Pulmonary artery endothelial cell (primary cell): ENCODE measurements around the gene RHBDL1. TPM values are rescaled to one million over a fixed set of nuclear protein-coding genes. Genes with fewer than 3 reads are reported as not detected.

Experiments used
- DNase-seq: peaks from one replicate; pipeline ENCODE4 v3.0.0-alpha.2; 2011; ENCODE audit warnings: low read depth, low spot score
- total RNA-seq: library from RNA; depleted of rRNA; stranded (reverse); fragments of >200 nt; gene quantifications from 2 replicates; pipeline ENCODE4 v1.2.3, GENCODE V29; 2014

RHBDL1 gene
- total RNA-seq, 1 donor from 2014 or later = 0.73 TPM

DNA sequence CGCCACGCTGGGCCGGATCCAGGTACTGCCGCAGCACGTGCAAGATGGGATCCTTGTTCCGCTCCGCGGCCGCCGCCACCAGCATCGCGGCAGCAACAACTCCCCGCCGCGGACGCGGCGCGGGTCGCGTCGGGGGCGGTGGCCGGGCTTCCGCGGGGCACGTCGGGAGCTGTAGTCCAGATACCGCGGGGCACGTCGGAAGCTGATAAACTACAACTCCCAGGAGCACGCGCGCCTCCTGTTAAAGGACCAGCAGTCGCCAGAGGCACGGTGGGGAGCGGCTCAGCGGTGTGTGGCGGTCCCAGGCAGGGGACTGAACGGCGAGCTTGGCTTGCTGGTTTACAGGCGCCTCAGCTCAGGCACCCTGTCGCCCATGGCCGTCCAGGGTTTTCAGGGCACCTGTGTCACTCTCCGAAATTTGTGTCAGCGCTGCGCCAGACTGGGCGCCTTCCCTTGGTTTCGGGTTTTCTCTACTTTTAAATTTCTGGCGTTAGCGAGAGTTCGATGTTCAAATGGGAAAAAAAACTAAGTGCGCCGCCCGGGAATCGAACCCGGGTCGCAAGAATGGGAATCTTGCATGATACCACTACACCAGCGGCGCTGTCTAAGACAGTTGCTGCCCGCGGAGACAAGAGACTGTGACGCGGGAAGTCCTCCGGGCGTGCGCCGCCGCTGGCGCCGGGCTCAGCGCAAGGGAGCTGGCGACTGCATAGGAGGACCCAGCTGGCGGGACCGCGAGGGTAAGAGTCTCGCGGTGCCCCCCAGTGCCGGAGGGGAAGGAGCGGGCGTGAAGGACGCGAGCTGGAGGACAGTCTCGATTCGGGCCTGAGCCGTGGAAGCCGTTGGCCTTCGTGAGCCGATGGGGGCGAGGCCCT lies 39.0 kb upstream of the RHBDL1 start, which contains the start of gene METTL26:
Gene METTL26, minus strand, starts transcription at position 100 of the 875 bp plus-strand sequence. Its CDS starts 15 bp downstream, at position 85.
- DNase-seq = peak; percentile 88

DNA sequence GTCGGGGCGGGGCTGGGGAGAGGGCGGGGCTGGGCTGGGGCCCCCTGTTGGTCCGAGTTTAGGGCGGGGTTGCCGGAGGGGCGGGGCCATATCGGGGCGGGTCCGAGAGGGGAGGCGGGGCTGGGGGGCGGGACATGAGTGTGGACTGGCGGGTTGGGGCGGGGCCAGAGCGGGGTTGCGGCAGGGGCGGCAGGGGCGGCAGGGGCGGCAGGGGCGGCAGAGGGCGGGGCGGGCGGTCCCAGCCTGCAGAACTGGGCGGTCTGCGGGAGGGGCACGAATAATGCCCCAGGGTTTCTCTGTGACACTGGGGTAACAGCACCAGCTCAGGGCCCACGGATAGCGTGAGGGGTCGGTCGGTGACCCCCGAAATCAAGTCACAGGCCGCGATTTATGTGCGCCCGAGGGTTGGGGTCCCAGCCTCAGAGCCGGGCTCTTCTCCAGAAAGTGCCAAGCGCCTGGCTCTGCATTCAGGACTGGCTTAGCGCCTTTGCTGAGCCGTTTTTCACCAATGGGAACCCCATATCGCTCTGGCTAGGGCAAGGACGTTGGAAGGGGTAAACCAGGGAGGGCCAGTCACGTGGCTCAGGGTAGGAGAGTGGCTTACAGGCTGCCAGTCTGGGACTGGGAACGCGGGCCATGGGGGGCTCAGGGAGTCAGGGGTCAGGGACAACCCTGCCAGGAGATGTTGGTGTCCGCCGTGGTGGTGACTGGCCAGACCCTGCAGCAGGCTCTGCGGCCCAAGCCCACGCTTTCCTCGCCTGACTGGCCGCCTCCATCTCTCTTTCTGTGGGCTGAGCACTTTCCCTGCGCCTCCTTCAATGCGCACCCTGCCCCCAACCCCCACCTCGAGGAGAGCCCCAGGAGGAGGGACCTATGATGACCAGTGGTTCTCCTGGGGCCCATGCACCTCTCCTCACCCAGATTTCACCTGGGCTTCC lies 38.1 kb upstream of the RHBDL1 start:
- peak; percentile 59 for DNase-seq

DNA sequence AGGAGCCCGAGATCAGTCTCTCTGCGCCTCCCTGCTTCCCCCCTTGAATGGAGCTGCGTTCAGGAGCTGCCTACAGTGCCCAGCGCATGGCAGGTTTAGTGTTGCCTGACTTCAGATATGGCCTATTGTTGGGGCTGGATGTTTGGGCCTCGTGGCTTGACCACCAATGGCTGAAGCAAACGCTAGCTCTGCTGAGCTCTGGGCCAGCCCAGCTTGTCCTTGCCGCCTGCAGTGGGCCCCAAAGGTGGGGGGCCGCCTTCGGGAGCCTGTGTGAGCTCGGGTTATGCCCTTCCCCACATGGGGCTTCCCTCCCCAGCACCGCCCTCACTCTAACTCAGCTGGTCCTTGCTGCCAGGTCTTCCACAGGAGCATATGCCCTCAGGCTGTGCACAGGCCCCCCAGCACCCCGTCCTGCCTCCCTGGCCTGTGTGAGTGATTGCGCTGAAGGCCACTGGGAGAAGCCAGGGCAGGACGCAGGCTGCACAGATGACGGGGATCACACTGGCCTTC lies 37.4 kb upstream of the RHBDL1 start:
- DNase-seq = no peak

DNA sequence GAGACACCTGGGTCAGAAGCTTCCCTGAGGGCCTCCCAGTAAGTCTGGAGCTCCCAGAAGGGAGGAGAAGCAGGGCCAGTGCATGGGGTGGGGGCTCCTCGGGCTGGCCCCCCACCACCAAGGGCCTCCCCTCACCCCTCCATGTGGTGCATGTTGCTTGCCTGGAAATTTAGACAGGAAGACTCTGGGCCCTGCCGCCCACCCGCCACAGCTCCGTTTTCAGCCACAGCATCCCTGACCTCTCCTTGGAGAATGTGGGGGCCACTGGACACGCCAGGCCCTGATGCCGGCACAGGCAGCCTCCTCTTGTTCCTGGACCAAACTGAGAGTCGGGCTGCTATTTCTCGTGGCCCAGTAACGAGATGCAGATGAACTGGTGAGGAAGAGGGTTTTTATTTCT lies 36.6 kb upstream of the RHBDL1 start:
- no peak for DNase-seq

DNA sequence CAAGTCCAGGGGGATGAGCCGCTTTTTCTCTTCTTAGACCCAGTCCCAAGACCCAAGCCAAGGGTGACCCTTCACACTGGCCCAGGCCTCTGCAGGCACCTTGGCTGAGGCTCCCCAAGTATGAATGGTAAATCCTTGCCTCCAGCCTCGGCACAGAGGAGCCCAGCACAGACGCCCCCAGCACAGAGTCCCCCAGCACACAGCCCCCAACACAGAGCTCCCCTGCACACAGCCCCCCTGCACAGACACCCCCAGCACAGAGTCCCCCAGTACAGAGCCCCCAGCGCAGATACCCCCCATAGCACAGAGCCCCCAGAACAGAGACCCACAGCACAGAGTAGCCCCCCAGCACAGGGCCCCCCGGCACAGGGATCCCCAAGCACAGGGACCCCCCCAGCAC lies 34.9 kb upstream of the RHBDL1 start:
- DNase-seq = no peak

DNA sequence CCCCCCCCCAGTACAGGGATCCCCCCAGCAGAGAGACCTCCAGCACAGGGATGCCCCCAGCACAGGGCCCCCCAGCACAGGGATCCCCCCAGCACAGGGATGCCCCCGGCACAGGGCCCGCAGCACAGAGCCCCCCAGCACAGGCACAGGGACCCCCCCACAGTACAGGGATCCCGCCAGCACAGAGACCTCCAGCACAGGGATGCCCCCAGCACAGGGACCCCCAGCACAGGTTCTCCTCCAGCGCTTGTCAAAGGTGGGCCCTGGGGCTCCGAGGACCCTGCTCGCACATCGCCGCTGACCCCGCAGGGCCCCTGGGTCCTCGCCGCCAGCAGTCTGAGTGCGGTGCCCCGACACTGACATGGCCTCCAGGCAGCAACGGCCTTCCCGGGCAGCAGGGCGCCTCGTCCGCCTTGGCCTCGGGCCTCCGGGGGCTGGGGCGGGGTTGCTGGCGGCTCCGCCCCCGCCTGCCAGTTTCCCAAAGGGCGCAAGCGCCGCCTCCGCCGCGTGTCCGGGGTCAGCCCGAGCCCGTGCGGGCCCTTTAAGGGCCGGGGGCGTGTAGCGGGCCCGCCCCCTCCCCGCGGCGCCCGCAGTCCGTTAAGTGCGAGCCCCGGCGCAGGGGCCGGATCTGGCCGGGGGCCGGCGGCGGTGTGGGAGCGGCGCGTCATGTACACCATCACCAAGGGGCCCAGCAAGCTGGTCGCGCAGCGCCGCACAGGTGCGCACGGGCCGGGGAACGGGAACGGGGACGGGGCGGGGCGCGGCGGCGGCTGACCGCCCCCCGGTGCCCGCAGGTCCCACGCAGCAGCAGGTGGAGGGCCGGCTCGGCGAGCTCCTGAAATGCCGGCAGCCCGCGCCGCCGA lies 33.9 kb upstream of the RHBDL1 start, which contains the start of gene MCRIP2:
Gene MCRIP2, plus strand, starts transcription at position 503 of the 863 bp plus-strand sequence. Its CDS starts 164 bp downstream, at position 667.
- no peak for DNase-seq

DNA sequence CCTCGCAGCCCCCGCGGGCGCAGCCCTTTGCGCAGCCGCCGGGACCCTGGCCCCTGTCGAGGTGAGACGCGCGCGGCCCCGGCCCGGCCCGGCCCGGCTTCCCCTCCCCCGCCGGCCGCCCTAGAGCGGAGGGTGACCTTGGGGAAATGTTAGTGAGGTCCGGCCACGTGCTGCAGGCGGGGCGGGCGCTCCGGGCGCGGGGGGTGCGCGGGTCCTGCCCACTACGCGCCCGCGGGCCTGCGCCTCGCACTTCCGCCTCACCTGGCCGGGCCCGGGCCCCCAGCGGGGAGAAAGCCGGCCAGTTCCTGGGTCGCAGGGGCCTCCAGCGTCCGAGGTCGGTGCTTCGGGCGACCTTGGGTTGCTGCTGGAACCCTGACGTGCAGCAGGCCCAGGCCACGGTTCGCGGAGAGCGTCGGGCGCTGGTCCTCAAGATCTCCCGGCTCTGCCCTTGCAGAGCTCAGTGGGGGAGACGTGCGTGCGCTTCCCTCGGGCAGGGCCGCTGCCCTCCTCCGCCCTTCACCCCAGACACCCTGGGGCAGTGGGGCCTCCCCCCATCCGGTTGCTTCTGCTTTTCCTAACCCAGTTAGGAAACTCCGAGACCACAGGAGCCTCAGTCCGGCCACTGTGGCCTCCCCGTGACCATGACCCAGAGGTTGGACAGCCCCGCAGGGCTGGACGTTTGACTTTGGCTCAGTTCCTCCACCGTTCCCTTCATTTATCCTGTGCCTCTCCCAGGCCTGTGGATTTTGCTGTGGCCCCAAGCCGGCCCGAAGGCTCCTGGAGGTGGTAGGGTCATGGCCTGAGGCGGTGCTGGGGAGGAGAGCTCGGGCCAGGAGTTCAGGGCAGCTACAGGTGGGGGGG lies 33.1 kb upstream of the RHBDL1 start:
- DNase-seq = no peak

DNA sequence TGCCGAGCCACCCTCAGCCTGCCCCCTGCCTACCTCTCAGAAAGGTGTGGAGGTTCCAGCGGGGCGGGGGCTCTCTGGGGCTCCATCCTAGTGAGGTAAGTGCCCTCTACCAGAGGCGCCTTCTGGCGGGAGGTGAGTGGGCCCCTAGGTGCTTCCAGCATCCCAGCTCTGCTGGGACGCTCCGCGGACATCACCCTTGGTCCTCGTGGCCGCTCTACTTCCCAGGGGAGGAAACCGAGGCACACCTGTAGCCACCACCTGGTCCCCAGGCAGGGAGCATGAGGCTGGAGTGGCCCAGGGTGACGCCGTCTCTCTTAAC lies 32.5 kb upstream of the RHBDL1 start:
- DNase-seq = no peak

DNA sequence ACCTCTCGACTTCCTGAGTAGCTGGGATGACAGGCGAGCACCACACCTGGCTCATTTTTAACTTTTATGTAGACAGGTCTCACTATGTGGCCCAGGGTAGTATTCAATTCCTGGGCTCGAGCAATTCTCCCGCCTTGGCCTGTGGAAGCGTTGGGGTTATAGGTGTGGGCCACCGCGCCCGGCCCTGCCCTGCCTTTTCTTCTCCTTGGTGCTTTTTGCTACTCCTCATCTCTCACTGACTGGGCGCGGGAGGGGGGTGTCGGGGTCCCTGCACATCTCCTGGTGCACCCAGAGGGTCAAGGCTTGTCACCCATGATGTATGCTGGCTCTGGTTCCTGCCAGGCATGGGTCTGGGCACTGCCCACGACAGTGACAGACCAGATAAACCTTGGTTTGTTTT lies 30.9 kb upstream of the RHBDL1 start:
- no peak for DNase-seq

DNA sequence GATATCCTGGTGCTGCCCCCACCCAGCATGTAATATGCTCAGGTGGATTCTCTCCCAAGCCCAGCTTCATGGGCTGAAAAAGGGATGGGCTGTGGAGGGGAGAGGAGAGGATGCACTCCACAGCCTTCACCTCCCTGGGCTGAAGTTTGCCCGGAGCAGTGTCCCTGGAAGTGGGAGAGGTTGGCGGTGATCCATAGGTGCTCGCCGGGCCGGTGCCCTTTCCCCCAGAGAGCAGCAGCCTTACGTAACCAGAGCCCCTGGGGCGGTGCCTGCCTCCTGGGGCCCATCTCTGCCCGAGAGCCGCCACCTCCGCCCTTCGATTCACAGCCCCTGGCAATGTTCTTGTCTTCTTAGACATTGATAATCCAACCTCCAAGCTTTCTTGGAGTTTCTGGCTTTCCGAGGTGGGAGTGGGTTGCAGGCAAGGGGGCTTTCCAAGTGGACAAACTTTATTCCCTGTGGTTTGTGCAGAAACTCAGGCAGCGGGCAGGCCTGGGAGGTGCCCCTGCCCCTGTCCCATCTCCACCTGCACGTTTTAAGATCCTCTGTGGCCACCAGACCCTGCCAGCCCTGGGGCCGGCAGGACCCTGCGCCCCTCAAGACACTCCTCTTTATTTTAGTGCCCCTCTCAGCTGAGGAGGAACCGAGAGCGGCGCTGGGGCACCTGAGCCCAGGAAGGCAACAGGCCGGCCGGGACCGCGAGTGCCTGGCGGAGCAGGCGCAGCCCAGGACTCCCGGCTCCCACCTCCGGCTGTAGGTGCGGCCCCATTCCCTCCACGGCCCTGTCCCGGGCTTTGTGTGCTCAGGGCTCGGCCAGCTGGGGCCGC lies 29.4 kb upstream of the RHBDL1 start:
- DNase-seq = no peak

DNA sequence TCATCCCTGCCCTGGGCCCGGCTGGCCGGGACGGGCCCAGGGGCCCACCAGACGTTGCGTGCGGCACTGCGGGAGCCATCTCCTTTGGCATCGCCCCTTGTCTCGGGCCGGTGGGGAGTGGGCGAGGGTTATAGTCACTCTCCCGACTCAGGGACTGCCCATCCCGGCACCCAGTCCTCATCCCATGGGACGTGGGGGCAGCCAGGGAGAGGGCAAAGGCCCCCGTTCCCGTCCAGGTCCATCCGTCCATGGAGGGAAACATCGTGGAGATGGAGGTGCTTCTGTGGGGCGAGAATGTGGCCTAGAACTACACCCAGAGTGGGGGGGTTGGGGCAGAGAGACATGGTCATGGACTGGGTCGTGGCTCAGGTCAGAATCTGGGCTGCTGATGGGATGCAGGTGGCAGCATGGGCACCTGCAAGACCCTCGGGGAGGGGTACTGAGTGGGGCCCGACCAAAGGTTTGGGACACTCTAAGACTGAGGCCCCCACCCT lies 28.7 kb upstream of the RHBDL1 start:
- DNase-seq = no peak

DNA sequence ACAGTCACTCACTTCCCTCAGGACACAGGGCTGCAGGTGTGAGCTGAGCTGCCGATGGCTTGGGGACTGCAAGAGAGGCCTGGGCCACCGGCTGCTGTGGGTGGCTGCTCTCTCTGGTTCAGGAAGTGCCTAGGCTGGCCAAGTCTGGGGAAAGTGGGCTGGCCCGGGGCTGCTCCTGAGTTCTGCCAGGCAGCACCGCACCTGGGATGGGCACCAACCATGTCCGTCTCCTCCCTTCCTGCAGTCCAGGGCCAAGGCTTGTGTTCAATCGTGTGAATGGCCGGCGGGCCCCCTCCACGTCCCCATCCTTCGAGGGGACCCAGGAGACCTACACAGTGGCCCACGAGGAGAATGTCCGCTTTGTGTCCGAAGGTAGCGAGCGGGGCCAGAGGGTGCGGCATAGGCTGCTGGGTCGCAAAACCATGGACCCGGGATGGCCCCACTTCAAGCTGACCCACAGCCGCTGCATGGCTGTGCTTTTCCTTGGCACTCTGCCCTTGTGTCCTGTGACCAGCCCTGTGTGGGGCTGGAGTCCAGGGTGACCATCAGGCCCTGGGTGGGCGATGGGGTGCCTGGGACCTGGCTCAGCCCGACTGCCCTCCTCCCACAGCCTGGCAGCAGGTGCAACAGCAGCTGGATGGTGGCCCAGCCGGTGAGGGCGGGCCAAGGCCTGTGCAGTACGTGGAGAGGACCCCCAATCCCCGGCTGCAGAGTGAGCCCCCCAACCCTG lies 28.1 kb upstream of the RHBDL1 start:
- DNase-seq = no peak

DNA sequence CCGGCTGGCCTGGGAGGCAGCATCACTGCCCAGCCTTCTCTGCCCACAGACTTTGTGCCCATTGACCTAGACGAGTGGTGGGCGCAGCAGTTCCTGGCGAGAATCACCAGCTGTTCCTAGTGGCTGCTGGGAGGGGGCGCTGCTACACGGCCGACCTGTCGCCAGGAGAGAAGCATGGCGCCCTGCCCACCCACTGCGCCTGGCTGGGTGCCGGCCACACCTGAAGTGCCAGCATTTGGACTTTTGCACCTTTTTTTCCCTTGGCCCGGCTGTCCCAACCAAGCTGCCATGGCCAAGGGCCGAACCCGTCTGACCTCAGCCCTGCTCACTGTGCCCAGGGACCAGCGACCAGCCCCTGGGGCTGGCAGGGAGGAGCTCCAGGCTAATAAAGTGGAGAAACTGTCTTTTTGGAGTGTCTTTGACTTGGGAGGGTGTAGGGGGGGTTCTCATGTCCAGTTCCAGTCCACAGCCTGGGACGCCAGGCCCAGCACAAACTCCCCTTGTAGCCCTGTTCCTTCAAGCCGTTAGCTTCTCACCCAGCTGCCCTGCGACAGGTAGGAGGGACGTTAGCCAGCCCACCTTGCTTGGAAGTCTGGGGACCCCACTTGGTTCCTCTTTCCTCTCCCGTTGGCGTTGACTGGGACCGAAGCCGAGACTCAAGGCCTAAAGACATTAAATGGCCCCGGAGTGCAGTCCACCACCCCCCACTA lies 27.2 kb upstream of the RHBDL1 start:
- DNase-seq = no peak

DNA sequence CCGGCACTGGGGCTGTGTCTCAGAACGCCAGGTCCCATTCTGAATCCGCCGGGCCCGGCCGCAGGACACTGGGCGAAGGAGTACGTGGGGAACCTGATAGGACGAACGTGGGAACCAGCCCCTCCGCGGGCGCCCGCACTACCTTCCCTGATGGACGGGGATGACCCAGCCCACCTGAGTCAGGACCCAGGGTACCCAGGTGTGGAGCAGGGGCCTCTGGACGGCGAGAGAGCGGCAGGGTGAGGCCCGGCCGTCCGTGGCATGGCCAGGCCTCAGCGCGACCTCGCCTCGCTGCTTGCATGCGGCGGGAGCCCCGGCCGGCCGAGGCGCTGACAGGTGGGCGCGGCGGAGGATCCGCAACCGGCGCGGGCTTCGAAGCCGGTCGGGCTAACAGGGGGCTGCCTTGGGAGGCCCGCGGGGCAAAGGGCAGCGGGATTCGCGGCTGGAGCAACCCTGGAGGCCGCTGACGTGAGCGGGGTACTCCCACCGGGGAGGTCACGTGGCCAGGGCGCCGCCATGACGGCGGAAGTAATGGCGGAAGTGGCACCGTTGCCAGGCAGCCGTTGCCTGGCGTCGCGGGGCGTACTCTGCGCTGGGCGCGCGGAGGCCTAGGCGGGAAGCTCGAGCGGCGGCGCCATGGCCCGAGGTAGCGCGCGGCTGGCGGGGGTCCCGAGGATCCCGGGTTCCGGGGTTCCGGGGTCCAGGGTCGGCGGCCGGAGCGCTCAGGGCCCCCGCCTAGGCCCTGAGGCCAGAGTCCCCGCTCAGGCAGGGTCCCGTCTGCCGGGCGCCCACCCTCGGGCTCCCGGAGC lies 26.5 kb upstream of the RHBDL1 start, which contains the start of gene WDR90:
Gene WDR90, plus strand, starts transcription at position 585 of the 809 bp plus-strand sequence. Its CDS starts 52 bp downstream, at position 637.
- DNase-seq = peak; percentile 67

DNA sequence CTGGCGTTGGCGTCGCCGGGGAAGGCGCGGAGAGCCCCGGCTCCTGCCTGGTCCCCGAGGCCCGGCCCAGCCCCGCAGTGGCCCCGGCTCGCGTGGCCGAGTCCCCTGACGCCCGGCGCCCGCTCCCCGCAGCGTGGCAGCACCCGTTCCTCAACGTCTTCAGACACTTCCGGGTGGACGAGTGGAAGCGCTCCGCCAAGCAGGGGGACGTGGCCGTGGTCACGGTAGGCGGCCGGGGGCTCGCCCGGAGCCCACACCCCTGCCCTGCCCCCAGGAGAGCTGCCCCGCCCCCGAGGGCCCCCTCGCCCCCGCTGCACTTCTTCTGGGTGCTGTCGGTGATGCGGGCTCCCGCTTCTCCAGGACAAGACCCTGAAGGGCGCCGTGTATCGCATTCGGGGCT lies 25.8 kb upstream of the RHBDL1 start:
- no peak for DNase-seq

DNA sequence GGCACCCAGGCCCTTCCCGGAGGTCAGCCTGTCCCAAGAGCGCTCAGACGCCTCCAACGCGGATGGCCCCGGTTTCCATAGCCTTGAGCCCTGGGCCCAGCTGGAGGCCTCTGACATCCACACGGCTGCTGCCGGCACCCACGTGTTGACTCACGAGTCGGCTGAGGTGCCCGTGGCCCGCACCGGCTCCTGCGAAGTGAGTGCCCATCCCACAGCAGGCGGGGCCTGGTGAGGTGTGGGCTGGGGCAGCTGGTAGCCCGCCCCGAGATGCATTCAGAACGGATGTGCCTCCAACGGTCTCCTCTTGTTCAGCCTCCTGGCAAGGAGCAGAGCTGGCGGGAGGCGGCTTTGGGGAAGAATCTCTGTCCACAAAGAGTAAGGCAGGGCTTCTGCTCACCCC lies 23.6 kb upstream of the RHBDL1 start:
- no peak for DNase-seq
